Subcutaneous adipose tissue (tissue), 4 donors: ENCODE measurements around the gene HHEX. TPM values are rescaled to one million over a fixed set of nuclear protein-coding genes. Genes with fewer than 3 reads are reported as not detected.

Experiments
- total RNA-seq, 4 donors: library from RNA; depleted of rRNA; stranded (reverse); fragments of >200 nt; gene quantifications; one replicate each; pipeline ENCODE4 v1.1.0, GENCODE V29; 2016
- TF ChIP-seq, protein P1 (sequence below): fragments of 450-650 bp; IDR thresholded peaks from one replicate; pipeline ENCODE4 v1.5.1; 2016; ENCODE audit warnings: low read depth, mild to moderate bottlenecking, control low read depth, antibody characterized with exemption, moderate library complexity

HHEX gene
- total RNA-seq, 4 donors from 2014 or later: 5.8 to 14.1 (median 7.4) TPM

DNA sequence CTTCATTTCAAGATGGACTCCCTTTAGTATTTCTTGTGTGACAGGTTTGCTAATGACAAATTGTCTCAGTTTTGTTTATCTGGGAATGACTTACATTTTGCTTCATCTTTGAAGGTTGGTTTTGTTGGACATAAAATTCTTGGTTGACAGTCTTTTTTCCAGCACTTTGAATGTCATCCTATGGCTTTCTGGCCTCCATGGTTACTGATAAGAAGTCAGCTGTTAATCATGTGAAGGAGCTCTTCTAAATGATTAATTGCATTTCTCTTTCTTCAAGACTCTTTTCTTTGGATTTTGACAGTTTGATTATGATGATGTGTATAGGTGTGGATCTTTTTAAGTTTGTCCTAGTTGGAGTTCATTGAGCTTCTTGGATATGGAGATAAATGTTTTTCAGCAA, 26.9 kb upstream of the HHEX start:
- TF ChIP-seq, protein P1, sequence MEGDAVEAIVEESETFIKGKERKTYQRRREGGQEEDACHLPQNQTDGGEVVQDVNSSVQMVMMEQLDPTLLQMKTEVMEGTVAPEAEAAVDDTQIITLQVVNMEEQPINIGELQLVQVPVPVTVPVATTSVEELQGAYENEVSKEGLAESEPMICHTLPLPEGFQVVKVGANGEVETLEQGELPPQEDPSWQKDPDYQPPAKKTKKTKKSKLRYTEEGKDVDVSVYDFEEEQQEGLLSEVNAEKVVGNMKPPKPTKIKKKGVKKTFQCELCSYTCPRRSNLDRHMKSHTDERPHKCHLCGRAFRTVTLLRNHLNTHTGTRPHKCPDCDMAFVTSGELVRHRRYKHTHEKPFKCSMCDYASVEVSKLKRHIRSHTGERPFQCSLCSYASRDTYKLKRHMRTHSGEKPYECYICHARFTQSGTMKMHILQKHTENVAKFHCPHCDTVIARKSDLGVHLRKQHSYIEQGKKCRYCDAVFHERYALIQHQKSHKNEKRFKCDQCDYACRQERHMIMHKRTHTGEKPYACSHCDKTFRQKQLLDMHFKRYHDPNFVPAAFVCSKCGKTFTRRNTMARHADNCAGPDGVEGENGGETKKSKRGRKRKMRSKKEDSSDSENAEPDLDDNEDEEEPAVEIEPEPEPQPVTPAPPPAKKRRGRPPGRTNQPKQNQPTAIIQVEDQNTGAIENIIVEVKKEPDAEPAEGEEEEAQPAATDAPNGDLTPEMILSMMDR: no peak

DNA sequence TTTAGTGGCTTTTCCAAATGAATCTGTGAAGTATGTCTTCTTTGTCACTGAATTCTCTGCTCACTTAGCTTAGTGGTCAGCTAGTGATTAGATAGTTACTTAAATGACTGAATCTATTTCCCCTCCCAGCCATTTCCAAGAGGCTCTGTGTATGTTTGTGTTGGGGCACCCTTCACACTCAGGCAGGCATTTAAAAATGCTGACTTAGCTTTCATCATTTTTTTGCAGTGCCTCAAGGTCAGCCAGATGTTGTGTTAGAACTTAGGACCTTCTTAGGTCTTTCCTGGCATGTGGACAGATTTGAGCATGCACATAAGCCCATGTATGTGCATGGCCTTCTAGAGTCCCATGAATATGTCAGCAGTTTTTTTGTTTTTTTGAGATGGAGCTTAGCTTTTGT, 25.4 kb upstream of the HHEX start:
- TF ChIP-seq, protein P1: no peak

DNA sequence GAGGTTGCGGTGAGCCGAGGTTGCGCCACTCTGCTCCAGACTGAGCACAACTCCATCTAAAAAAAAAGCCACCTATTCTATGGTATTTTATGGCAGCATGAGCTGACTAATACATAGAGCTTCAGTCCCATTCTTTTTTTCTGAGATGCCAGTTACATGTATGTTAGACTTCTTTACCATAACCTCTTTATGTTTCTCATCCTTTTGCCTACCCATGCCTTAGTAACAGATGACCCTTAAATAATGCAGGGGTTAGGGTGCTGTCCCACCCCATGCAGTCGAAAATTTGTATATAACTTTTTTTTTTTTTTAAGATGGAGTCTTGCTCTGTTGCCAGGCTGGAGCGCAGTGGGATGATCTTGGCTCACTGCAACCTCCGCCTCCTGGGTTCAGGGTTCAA, 22.7 kb upstream of the HHEX start:
- TF ChIP-seq, protein P1: no peak

DNA sequence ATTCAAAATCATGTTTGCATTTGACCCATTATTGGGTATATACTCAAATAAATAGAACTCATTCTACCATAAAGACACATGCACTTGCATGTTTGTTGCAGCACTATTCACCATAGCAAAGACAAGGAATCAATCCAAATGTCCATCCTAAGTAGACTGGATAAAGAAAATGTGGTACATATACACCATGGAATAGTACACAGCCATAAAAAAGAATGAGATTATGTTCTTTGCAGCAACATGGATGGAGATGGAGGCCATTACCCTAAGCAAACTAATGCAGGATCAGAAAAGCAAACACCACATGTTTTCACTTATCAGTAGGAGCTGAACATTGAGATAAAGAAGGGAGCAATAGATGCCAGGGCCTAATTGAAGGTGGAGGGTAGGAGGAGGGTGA, 12.0 kb upstream of the HHEX start:
- TF ChIP-seq, protein P1: no peak

DNA sequence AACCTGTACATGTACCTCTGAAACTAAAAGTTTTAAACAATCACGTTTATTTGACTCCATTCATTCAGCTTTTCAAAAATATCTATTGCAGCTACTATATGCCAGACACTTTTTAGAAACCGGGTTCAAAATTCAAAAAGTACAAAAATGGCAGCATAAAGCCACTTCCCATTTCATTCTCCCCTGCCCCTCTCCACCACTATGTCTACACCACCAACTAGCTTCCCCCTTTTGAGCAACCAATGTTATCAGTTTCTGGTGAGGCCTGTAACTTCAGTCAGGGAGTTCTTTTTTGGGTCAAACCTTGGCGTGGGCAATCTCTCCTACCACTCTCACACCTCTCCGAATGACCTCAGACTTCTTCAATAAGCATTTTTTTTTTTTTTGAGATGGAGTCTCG, 11.5 kb upstream of the HHEX start:
- TF ChIP-seq, protein P1: no peak

DNA sequence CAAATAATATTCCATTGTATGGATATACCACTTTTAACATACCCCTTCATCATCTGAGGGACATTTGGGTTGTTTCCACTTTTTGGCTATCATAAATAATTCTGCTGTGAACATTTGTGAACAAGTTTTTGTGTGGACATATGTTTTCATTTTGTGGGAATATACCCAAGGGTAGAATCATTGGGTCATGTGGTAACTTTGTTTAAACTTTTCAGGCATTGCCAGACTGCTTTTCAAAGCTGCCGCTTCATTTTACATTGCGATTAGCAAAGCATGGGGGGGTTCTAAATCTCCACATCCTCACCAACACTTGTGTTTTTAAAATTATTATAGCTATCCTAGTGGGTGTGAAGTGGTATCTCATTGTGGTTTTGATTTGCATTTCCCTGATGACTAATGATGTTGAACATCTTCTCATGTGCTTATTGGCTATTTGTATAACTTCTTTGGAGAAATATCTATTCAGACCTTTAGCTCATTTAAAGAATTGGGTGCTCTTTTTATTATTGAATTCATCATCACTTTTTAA, 8.4 kb upstream of the HHEX start:
- TF ChIP-seq, protein P1: no peak

DNA sequence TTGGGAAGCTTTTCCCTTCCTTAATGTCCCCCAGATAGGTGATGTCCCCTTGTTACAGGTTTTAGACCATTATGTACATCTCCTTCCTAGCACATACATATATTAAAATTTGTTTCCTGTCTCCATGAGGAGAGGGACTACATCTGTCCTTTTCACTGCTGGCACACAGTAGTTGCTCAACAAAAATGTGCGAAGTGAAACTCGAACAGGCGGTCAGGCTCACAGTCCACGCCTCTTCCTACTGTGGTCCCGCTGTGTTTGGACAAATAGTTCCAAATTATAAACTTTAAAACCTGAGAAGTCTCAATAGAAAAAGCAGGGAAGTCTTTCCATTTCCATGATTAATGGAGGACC, 1.2 kb upstream of the HHEX start:
- TF ChIP-seq, protein P1: no peak
